Measurements from ENCODE around the gene EPHA2.

GRCh38 chr1:16134906-16135305, 21.0 kb downstream of the EPHA2 start:
- no peak for TF ChIP-seq EP300 (IDR thresholded peaks at IDR 0.05; ENCODE audit: borderline replicate concordance in 1 of 2, low read depth in 1 of 2, low read length in 1 of 2)
- TF ChIP-seq, protein P1, sequence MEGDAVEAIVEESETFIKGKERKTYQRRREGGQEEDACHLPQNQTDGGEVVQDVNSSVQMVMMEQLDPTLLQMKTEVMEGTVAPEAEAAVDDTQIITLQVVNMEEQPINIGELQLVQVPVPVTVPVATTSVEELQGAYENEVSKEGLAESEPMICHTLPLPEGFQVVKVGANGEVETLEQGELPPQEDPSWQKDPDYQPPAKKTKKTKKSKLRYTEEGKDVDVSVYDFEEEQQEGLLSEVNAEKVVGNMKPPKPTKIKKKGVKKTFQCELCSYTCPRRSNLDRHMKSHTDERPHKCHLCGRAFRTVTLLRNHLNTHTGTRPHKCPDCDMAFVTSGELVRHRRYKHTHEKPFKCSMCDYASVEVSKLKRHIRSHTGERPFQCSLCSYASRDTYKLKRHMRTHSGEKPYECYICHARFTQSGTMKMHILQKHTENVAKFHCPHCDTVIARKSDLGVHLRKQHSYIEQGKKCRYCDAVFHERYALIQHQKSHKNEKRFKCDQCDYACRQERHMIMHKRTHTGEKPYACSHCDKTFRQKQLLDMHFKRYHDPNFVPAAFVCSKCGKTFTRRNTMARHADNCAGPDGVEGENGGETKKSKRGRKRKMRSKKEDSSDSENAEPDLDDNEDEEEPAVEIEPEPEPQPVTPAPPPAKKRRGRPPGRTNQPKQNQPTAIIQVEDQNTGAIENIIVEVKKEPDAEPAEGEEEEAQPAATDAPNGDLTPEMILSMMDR (IDR thresholded peaks at IDR 0.05), result no peak
- TF ChIP-seq RAD21 (IDR thresholded peaks at IDR 0.05; ENCODE audit: low read length), result no peak
